Activated CD4-positive, CD25-positive, alpha-beta regulatory T cell treated with anti-CD3 and anti-CD28 coated beads, Interleukin-2, amount 50 U/mL, for 72 hours (primary cell): ENCODE results near the gene PPFIBP1.
"Not testable (repeated sequence)": the region's sequence is repeated elsewhere in the genome, so short reads cannot be mapped to it uniquely, and the experiment has no call there.

Experiments used
- DNase-seq: peaks from one replicate; pipeline ENCODE4 v3.0.0; 2021

The PPFIBP1 gene

GRCh38 chr12:27631365-27631764, 107.4 kb downstream of the PPFIBP1 start:
- no peak for DNase-seq

GRCh38 chr12:27631813-27632491, 107.9 kb downstream of the PPFIBP1 start:
- DNase-seq, result no peak

DNA sequence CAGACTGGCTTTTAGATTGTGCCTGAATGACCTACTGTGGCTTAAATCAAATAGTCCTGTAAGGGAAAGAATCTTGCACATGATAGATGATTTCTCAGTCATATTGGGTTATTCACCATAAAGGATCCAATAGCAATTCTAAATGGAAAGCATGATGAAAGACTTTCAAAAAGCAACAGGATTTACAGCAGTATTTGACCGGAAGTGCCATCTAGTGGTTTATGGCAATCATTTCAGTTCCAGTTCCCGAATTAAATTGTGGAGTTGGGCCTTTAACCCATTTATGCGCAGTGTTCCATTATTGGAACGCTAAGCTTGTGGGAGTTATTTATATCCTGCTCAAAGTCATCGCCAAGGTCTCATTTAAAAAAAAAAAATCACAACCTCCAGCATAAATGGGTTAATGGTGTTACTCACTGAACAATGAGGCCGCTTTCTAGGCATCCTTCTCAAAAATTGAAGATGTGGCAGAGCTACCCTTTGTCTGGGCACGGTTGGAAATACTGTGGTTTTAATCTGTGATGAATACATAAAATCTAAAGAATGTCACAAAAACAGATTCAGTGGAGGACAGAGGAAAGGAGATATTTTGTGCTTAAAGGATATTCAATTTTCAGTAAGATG, 111.5 kb downstream of the PPFIBP1 start:
- no peak for DNase-seq

DNA sequence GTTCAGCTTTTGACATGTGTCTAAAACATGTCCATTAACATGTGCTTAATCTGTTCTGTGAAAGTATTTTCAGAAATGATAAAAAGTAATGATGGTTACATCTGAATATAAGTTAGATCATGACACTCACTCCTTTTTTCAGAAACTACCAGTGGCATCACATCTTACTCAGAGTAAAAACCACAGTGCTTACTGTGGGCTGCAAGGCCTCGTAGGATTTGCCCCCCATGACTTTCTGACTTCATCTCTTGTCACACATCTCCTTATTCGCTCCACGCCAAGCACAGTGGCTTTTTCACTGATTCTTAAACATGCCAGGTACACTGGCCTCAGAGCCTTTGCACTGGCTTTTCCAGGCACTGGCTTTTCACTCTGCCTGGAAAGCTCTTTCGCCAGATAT, 112.6 kb downstream of the PPFIBP1 start:
- DNase-seq, result not testable (repeated sequence)

GRCh38 chr12:27637524-27637923, 113.5 kb downstream of the PPFIBP1 start:
- DNase-seq, result no peak

DNA sequence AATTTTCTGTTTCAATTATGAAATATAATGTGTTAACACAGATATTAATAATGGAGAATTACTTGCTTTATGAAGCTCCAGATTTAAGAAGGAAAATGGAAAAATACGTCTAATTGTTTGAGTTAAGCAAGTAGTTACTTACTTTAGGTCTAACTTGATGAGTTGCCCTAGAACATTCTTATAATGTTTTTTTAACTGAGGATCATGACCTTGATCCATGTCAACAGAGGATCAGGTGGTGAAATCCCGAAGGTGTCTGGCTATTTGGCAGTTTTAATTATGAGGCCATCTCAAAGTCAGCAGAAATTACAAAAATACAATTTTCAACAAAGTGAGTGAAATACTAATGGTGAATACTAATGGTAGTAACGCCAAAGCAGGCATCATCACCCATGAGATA, 115.3 kb downstream of the PPFIBP1 start:
- DNase-seq, result no peak

- DNase-seq, result not testable (repeated sequence)
These were observed 116.7 kb downstream of the PPFIBP1 start for GRCh38 chr12:27640566-27641200.

- DNase-seq, result not testable (repeated sequence)
These were observed 118.4 kb downstream of the PPFIBP1 start for GRCh38 chr12:27642361-27642760.

DNA sequence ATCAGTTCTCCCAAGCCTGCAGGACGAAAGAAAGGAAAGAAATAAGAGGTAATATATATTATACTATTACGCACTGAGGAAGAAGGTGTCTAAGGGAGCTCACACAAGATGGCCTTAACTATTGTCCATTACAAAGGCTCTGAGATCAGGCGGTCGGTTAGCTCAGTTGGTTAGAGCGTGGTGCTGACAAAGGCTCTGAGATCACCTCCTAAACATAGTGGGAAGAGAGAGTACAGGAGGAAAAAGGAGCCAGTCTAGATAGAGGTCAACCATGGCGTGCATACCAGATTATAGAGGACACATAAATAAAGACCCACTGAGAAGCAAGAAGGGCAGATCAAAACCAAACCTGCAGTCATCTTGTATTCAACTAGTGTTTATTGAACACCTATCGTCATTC, 118.9 kb downstream of the PPFIBP1 start:
- not testable (repeated sequence) for DNase-seq

DNA sequence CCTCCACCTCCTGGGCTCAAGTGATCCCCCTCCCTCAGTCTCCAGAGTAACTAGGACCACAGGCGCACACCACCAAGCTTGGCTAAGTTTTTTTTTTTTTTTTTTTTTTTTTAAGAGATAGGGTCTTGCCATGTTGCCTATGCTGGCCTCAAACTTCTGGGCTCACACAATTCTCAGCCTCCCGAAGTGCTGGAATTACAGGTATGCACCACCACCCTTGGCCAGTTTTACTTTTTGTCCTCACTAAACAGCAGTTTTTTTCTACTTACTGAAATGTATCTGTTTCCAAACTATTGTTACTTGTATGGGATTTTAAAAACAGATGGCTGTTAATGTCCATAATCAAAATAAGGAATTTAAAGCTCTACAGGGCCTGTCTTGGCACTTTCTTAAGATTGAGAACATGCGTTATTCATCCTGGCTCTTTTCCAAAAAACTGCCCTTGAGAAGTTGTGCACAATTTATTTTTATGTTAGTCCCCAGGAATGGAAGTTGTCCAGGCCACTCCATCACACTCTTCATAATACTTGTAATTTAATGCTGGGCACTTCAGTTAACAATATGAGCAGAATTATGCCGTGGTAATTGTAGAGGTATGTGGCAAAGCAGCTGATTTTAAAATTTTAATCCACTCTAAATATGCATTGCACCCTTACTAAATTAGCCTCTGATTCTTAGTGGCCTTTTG, 120.3 kb downstream of the PPFIBP1 start:
- DNase-seq, result no peak

GRCh38 chr12:27645671-27646070, 121.7 kb downstream of the PPFIBP1 start:
- no peak for DNase-seq

- DNase-seq, result no peak
These were observed 122.1 kb downstream of the PPFIBP1 start for GRCh38 chr12:27646149-27646548.

DNA sequence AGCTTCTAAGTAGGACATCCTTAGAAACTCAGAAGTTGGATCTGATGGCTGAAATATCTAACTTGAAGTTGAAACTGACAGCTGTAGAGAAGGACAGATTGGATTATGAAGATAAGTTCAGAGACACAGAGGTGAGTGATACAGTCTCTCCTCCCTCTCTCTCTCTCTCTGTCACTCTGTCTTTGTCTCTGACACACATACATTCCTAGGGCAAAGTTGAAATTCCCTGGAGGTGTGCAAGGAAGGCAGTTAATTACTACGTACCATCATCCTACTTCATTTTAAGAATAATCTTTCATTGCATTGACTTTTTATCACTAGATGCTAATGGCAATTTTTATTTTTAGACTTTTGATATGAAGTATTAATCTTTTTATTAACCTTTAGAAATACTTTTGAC, 126.0 kb downstream of the PPFIBP1 start:
- DNase-seq, result no peak

- no peak for DNase-seq
These were observed 127.2 kb downstream of the PPFIBP1 start for GRCh38 chr12:27651201-27651600.

DNA sequence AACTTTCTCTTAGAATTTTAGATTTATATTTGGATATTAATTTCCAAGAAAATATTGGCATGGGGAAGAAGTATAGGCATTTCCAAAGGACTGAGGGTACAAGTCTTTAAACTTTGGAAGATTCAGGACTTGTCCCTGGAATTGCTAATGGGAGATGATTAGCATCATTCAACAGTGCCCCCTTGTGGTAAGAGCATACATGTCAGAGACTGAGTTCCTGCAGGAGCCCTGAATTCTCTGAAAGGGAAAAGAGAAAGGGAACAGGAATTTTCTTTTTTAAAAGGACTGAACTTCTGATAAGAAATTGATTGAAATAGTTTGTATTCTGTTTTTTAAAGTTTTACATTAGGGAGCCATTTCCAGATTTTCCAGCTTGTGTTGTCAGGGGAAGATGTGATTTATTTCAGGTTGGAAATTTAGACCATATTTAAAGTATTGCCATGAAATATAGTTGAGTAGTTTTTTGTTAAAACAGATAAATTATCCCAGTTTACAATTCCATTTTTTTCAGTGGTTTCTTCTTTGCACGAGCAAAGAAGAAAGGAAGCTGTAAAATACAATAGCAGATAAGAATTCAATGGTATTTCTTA, 128.3 kb downstream of the PPFIBP1 start:
- DNase-seq, result no peak

- no peak for DNase-seq
These were observed 129.7 kb downstream of the PPFIBP1 start for GRCh38 chr12:27653661-27654060.

DNA sequence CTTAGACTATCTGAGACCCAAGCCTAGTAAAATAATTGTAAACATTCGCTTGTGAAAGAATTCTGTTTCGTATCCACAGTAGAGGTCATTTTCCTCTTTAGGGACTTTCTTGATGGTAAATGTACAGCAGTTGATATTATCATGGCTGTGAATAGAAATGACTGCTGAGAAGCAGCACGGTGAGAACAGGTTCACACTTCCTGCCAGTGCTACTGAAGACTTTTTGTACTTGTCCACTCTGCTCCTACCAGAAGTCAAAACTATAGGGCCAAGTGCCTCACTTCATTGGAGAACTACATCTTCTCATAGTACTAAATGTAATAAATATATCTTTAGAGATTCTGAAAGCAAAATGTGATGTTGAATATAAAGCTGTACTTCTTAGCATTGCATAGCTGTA, 131.5 kb downstream of the PPFIBP1 start:
- not testable (repeated sequence) for DNase-seq

DNA sequence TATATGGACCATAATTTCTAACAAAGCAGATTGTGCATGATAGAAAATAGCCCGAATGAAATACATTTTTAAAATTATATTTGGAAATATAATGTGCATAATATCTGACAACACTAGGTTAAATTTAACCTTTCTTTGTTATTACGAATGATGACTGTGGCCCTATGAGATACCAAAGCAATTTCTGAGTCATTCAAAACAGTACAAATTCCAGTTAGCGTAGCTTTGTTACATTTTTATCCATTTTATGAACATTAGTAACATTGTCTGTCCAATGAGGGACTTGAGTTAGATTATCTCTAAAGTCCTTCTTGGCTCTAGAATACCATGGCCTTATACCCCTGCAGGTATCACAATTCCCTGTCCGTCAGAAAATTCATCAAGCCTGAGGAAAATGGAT, 133.3 kb downstream of the PPFIBP1 start:
- no peak for DNase-seq

DNA sequence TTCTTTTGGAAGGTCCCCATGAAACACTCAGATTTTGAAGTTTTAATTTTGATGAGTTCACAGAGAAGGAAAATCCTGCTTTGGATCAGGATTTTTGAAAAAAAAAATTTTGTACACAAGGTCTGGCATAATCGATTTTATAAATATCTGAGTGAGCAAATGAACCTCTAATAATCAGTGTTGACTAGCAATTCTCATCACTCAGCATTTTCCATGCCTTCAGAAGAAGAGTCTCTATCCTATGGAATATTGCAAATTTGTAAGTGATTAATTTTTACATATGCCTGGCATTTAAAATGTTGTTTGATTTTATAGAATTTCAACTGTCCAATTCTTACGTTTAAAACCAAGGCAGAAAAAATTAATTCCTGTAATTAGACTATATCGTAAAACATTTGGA, 141.7 kb downstream of the PPFIBP1 start:
- DNase-seq, result no peak

GRCh38 chr12:27666510-27666909, 142.5 kb downstream of the PPFIBP1 start:
- no peak for DNase-seq

DNA sequence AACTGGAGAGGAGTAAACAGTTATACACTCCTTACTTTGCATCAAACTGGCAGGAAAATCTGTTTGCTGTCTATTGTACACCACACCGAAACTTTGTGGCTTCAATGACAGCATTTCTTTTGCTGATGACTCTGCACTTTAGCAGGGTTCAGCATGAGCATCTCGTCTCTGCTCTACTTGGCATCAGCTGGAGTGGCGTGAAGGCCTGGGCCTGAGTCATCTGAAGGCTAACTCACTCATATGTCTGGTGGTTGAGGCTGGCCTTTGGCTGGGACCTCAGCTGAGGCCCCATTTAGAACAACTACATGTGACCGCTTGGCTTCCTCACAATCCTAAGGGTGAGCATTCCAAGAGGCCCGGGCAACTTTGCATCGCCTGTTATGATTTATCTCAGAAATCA, 143.5 kb downstream of the PPFIBP1 start:
- no peak for DNase-seq

DNA sequence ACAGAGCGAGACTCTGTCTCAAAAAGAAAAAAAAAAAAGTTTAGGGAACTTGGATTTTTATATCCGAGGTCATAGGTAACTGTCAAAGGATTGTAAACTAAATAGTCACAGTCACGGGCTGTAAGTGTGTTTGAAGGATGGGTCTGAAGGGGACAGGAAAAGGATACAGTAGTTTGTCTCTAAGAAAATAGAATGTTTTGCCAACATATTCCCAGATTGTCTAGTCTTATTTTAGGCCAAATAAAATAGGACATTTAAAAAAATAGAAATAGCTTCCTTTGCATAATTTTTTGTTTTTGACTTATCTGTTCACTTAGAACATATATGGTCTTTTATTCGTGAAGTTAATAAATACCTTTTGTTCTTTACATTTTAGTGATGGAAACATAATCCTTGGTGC, 148.0 kb downstream of the PPFIBP1 start:
- no peak for DNase-seq

DNA sequence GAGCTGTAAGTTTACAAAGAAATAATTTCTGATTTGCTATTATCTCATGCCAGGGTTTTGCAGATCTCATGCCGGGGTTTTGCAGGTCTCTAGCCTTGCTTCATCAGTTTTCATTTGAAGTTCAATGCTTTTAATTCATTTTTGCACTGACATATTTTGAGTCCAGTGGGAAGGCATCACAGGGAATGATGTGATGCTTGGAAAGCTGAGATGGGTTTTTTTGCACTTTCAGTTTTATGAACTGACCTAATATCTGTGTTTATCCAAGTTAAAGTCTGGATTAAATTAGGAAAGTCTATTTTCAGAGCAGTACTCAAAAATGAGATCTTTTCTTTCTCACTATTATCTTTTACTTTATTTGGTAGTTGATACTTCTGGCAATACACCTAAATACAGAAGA, 148.6 kb downstream of the PPFIBP1 start:
- DNase-seq, result no peak
